H1 (cell line): ENCODE data around the gene DIPK1B. TPM values are rescaled to one million over a fixed set of nuclear protein-coding genes. Genes with fewer than 3 reads are reported as not detected.

Experiments used
- CREB1 ChIP-seq: IDR thresholded peaks from 2 replicates; pipeline ENCODE4 v1.6.1; 2012; ENCODE audit warnings: inconsistent platforms
- GABPA ChIP-seq: IDR thresholded peaks from 2 replicates; pipeline ENCODE4 v1.6.1; 2011; ENCODE audit warnings: mild to moderate bottlenecking, low read length, moderate library complexity, borderline replicate concordance; ENCODE audit not compliant: insufficient read depth
- POLR2AphosphoS5 ChIP-seq: IDR thresholded peaks from 2 replicates; pipeline ENCODE4 v1.6.1; 2011; ENCODE audit warnings: low read depth, low read length
- RBBP5 ChIP-seq: IDR thresholded peaks from 2 replicates; pipeline ENCODE4 v1.7.1; 2012; ENCODE audit warnings: low read depth, mild to moderate bottlenecking, inconsistent platforms, low read length, moderate library complexity, borderline replicate concordance
- SAP30 ChIP-seq: fragments of 300-600 bp; sonication (generic); IDR thresholded peaks from 2 replicates; pipeline ENCODE4 v1.7.1; 2012; ENCODE audit warnings: low read length, moderate library complexity, mild to moderate bottlenecking, inconsistent platforms; ENCODE audit not compliant: insufficient read depth, insufficient replicate concordance
- TEAD4 ChIP-seq: IDR thresholded peaks from 2 replicates; pipeline ENCODE4 v1.6.1; 2012; ENCODE audit warnings: low read depth, low read length, inconsistent platforms, mixed read lengths
- polyA plus RNA-seq, 7 experiments: library from polyadenylated mRNA; depleted of rRNA in 3 of 7; stranded (reverse) in 5 of 7; unstranded in 2 of 7; fragments of >200 nt in 5 of 7; fragments of 200-250 nt in 2 of 7; gene quantifications; 1 replicate in 5 of 7; 2 replicates in 1 of 7; 4 replicates in 1 of 7; pipeline versions ENCODE4 v1.2.1 to v1.2.3, GENCODE V29; 2011 to 2013; ENCODE audit warnings: missing spikeins in 2 of 7, mixed read lengths in 2 of 7
- total RNA-seq: library from RNA; stranded (reverse); fragmentation: NEBNext Ultra II Directional; extraction: Animal tissue kit (Norgen Biotek cat#: 25700); gene quantifications from 2 replicates; pipeline ENCODE4 v1.2.1, GENCODE V29; 2021

DIPK1B gene
- total and polyA plus RNA-seq, 2 of the 8 experiments (the other 6 are each of a cell fraction or from before 2014, with no cell fraction given) = 32.3 to 64.8 TPM

GRCh38 chr9:136681029-136681428 lies 31.3 kb upstream of the DIPK1B start (continued):
- TF ChIP-seq SAP30 (no peak), POLR2AphosphoS5 (no peak), RBBP5 (no peak), CREB1 (no peak), GABPA (no peak), TEAD4 (no peak)
